ENCODE data around the gene PTPRN2.

DNA sequence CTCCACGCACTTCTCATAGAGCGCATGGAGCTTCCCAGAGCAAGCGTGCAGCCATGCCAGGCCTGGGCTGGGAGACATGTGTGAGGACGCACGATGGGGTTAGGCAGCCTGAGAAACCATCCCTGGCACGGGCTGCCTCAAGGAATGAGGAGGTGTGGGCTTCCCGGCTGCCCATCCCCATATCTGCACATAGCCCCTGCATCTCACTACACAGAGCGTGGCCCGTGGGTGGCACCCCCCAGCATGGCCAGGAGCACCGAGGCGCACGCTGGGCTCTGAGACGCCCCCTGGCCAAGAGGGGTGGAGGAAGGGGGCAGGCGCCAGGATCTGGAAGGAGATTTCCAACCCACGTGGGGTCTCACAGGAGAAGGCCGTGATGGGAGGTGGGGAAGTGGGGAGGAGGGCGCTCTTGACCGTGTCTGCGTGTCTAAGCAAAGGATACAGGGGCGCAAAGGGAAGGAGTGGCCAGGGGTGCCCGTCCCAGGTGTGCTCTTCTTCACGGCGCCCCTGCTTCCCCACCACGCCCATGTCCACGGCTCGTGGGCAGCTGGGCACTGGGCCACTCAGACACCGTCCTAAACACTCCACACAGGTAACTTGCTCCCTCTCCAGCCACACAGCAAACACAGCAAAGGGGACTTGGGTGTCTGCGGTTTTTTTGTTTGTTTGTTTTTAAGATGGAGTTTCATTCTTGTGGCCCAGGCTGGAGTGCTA lies 340.5 kb downstream of the PTPRN2 start:
- TF ChIP-seq, protein P1, sequence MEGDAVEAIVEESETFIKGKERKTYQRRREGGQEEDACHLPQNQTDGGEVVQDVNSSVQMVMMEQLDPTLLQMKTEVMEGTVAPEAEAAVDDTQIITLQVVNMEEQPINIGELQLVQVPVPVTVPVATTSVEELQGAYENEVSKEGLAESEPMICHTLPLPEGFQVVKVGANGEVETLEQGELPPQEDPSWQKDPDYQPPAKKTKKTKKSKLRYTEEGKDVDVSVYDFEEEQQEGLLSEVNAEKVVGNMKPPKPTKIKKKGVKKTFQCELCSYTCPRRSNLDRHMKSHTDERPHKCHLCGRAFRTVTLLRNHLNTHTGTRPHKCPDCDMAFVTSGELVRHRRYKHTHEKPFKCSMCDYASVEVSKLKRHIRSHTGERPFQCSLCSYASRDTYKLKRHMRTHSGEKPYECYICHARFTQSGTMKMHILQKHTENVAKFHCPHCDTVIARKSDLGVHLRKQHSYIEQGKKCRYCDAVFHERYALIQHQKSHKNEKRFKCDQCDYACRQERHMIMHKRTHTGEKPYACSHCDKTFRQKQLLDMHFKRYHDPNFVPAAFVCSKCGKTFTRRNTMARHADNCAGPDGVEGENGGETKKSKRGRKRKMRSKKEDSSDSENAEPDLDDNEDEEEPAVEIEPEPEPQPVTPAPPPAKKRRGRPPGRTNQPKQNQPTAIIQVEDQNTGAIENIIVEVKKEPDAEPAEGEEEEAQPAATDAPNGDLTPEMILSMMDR (IDR thresholded peaks at IDR 0.05): no peak
- no peak for TF ChIP-seq POLR2A (IDR thresholded peaks at IDR 0.05)
- TF ChIP-seq POLR2AphosphoS5 (IDR thresholded peaks at IDR 0.05): no peak
